Measurements from ENCODE around the gene PARVB. TPM values are rescaled to one million over a fixed set of nuclear protein-coding genes. Genes with fewer than 3 reads are reported as not detected.

The PARVB gene
- total and polyA plus RNA-seq, 2 donors (not counting 1 experiment from before 2014, with no cell fraction given) = 12.1 to 47.3 TPM

- Histone ChIP-seq H3K9me3 (ENCODE audit: control insufficient read depth, insufficient read depth, low read depth, low read length) (no peaks in the 10 kb centered on the region), H3K79me2 (ENCODE audit: control insufficient read depth, insufficient read depth, low read length) (no peaks in the 10 kb centered on the region), H3K4me2 (ENCODE audit: extremely low read depth, insufficient read depth, low read length) (no peak overlapping the region), H3K4me1 (ENCODE audit: control insufficient read depth, extremely low read depth, insufficient read depth, low read length) (peaks cover 3% of the 10 kb centered on the region), H3K9ac (ENCODE audit: insufficient read depth, low read length) (no peak overlapping the region), H2AFZ (ENCODE audit: low read length) (no peak overlapping the region), H3K4me3 (replicated peaks in 1 of 4; ENCODE audit: control extremely low read depth in 1 of 4, insufficient read depth in 1 of 4, low read depth in 3 of 4, low read length in 4 of 4) (no peak overlapping the region), H3K27ac (ENCODE audit: insufficient read depth, low read length) (no peak overlapping the region), H3K27me3 (ENCODE audit: control insufficient read depth, insufficient read depth, low read length) (no peaks in the 10 kb centered on the region), H4K20me1 (ENCODE audit: control insufficient read depth, extremely low read depth, insufficient read depth, low read length) (no peaks in the 10 kb centered on the region), H3K36me3 (ENCODE audit: control insufficient read depth, insufficient read depth, low read length) (peaks cover 13% of the 10 kb centered on the region)
- DNase-seq (ENCODE audit: low read depth in 2 of 2) = no peak
- no peak for TF ChIP-seq EZH2 (IDR thresholded peaks at IDR 0.05; ENCODE audit: low read length, missing control alignments)
- no peak for TF ChIP-seq CTCF (conservative IDR thresholded peaks at IDR 0.05 in 1 of 2, IDR thresholded peaks at IDR 0.05 in 1 of 2; ENCODE audit: low read depth in 1 of 2, low read length in 2 of 2)
These were observed 32.6 kb upstream of the PARVB start for GRCh38 chr22:43991316-43992020.

GRCh38 chr22:43992331-43992821 is 31.7 kb upstream of the PARVB start:
- Histone ChIP-seq H4K20me1 (ENCODE audit: control insufficient read depth, extremely low read depth, insufficient read depth, low read length) (no peaks in the 10 kb centered on the region), H3K9ac (ENCODE audit: insufficient read depth, low read length) (no peak overlapping the region), H3K27me3 (ENCODE audit: control insufficient read depth, insufficient read depth, low read length) (no peaks in the 10 kb centered on the region), H3K79me2 (ENCODE audit: control insufficient read depth, insufficient read depth, low read length) (no peaks in the 10 kb centered on the region), H2AFZ (ENCODE audit: low read length) (no peak overlapping the region), H3K27ac (ENCODE audit: insufficient read depth, low read length) (no peak overlapping the region), H3K4me1 (ENCODE audit: control insufficient read depth, extremely low read depth, insufficient read depth, low read length) (peaks cover 3% of the 10 kb centered on the region), H3K4me3 (replicated peaks in 1 of 4; ENCODE audit: control extremely low read depth in 1 of 4, insufficient read depth in 1 of 4, low read depth in 3 of 4, low read length in 4 of 4) (no peak overlapping the region), H3K9me3 (ENCODE audit: control insufficient read depth, insufficient read depth, low read depth, low read length) (no peaks in the 10 kb centered on the region), H3K36me3 (ENCODE audit: control insufficient read depth, insufficient read depth, low read length) (peaks cover 17% of the 10 kb centered on the region), H3K4me2 (ENCODE audit: extremely low read depth, insufficient read depth, low read length) (no peak overlapping the region)
- TF ChIP-seq CTCF (conservative IDR thresholded peaks at IDR 0.05 in 1 of 2, IDR thresholded peaks at IDR 0.05 in 1 of 2; ENCODE audit: low read depth in 1 of 2, low read length in 2 of 2) (no peak), EZH2 (IDR thresholded peaks at IDR 0.05; ENCODE audit: low read length, missing control alignments) (no peak)
- peak; percentile 42 to 72 for DNase-seq (ENCODE audit: low read depth in 2 of 2)

GRCh38 chr22:43993072-43993760 is 30.9 kb upstream of the PARVB start:
- peaks cover 17% of the 10 kb centered on the region for H3K36me3 ChIP-seq (ENCODE audit: control insufficient read depth, insufficient read depth, low read length)
- H3K79me2 ChIP-seq (ENCODE audit: control insufficient read depth, insufficient read depth, low read length) = no peaks in the 10 kb centered on the region
- H3K9ac ChIP-seq (ENCODE audit: insufficient read depth, low read length) = no peak overlapping the region
- no peaks in the 10 kb centered on the region for H3K27me3 ChIP-seq (ENCODE audit: control insufficient read depth, insufficient read depth, low read length)
- H2AFZ ChIP-seq (ENCODE audit: low read length) = no peak overlapping the region
- no peaks in the 10 kb centered on the region for H4K20me1 ChIP-seq (ENCODE audit: control insufficient read depth, extremely low read depth, insufficient read depth, low read length)
- H3K9me3 ChIP-seq (ENCODE audit: control insufficient read depth, insufficient read depth, low read depth, low read length) = no peaks in the 10 kb centered on the region
- no peak for TF ChIP-seq EZH2 (IDR thresholded peaks at IDR 0.05; ENCODE audit: low read length, missing control alignments)
- TF ChIP-seq CTCF (conservative IDR thresholded peaks at IDR 0.05 in 1 of 2, IDR thresholded peaks at IDR 0.05 in 1 of 2; ENCODE audit: low read depth in 1 of 2, low read length in 2 of 2) = peak; percentile 95 to 97
- peaks cover 3% of the 10 kb centered on the region for H3K4me1 ChIP-seq (ENCODE audit: control insufficient read depth, extremely low read depth, insufficient read depth, low read length)
- H3K4me3 ChIP-seq (replicated peaks in 1 of 4; ENCODE audit: control extremely low read depth in 1 of 4, insufficient read depth in 1 of 4, low read depth in 3 of 4, low read length in 4 of 4) = no peak overlapping the region
- no peak overlapping the region for H3K27ac ChIP-seq (ENCODE audit: insufficient read depth, low read length)
- DNase-seq (ENCODE audit: low read depth in 2 of 2) = peak; percentile 37 to 75
- no peak overlapping the region for H3K4me2 ChIP-seq (ENCODE audit: extremely low read depth, insufficient read depth, low read length)
